ENCODE results near the gene LRCH1. TPM values are rescaled to one million over a fixed set of nuclear protein-coding genes. Genes with fewer than 3 reads are reported as not detected.

Gene LRCH1
- total RNA-seq, 1 experiment from 2014 or later, result 11.7 TPM

GRCh38 chr13:46738055-46738454, 185.1 kb downstream of the LRCH1 start:
- no peak for DNase-seq
- no peak overlapping the region for H3K4me3 Mint-ChIP-seq (ENCODE audit: low read depth, unreplicated experiment)
- BruUV-seq (replicated peaks), result no TSS peak
- no peaks in the 10 kb centered on the region for H3K9me3 Mint-ChIP-seq (ENCODE audit: low read depth, unreplicated experiment)
- H3K36me3 Mint-ChIP-seq (ENCODE audit: insufficient read depth, unreplicated experiment), result no peaks in the 10 kb centered on the region
- H3K4me1 Mint-ChIP-seq (ENCODE audit: low read depth, unreplicated experiment), result no peaks in the 10 kb centered on the region
- no peak for TF ChIP-seq CTCF (IDR thresholded peaks at IDR 0.05; ENCODE audit: unreplicated experiment)
- H3K27me3 Mint-ChIP-seq (ENCODE audit: unreplicated experiment), result no peaks in the 10 kb centered on the region
- no peak overlapping the region for H3K27ac Mint-ChIP-seq (ENCODE audit: unreplicated experiment)
- intact Hi-C loops (cut with micrococcal nuclease; ENCODE audit: unreplicated experiment), result no loop called here
- CTCF ChIA-PET, result no interaction called here

- Mint-ChIP-seq H3K4me1 (ENCODE audit: low read depth, unreplicated experiment) (no peaks in the 10 kb centered on the region), H3K4me3 (ENCODE audit: low read depth, unreplicated experiment) (no peak overlapping the region), H3K9me3 (ENCODE audit: low read depth, unreplicated experiment) (no peaks in the 10 kb centered on the region), H3K36me3 (ENCODE audit: insufficient read depth, unreplicated experiment) (no peaks in the 10 kb centered on the region), H3K27me3 (ENCODE audit: unreplicated experiment) (no peaks in the 10 kb centered on the region), H3K27ac (ENCODE audit: unreplicated experiment) (no peak overlapping the region)
- DNase-seq, result no peak
- intact Hi-C loops (cut with micrococcal nuclease; ENCODE audit: unreplicated experiment), result no loop called here
- CTCF ChIA-PET, result no interaction called here
- BruUV-seq (replicated peaks), result no TSS peak
- TF ChIP-seq CTCF (IDR thresholded peaks at IDR 0.05; ENCODE audit: unreplicated experiment), result no peak
Observed at GRCh38 chr13:46738766-46739165, 185.8 kb downstream of the LRCH1 start.

- Mint-ChIP-seq H3K36me3 (ENCODE audit: insufficient read depth, unreplicated experiment) (no peaks in the 10 kb centered on the region), H3K27me3 (ENCODE audit: unreplicated experiment) (no peaks in the 10 kb centered on the region), H3K27ac (ENCODE audit: unreplicated experiment) (no peak overlapping the region), H3K4me3 (ENCODE audit: low read depth, unreplicated experiment) (no peak overlapping the region), H3K9me3 (ENCODE audit: low read depth, unreplicated experiment) (no peaks in the 10 kb centered on the region), H3K4me1 (ENCODE audit: low read depth, unreplicated experiment) (no peaks in the 10 kb centered on the region)
- intact Hi-C loops (cut with micrococcal nuclease; ENCODE audit: unreplicated experiment), result no loop called here
- no peak for DNase-seq
- no peak for TF ChIP-seq CTCF (IDR thresholded peaks at IDR 0.05; ENCODE audit: unreplicated experiment)
- BruUV-seq (replicated peaks), result no TSS peak
- CTCF ChIA-PET, result no interaction called here
Observed at GRCh38 chr13:46739447-46740098, 186.6 kb downstream of the LRCH1 start.

GRCh38 chr13:46743191-46743590, 190.2 kb downstream of the LRCH1 start:
- Mint-ChIP-seq H3K27ac (ENCODE audit: unreplicated experiment) (no peak overlapping the region), H3K4me1 (ENCODE audit: low read depth, unreplicated experiment) (no peaks in the 10 kb centered on the region), H3K36me3 (ENCODE audit: insufficient read depth, unreplicated experiment) (peaks cover 4% of the 10 kb centered on the region), H3K9me3 (ENCODE audit: low read depth, unreplicated experiment) (no peaks in the 10 kb centered on the region), H3K4me3 (ENCODE audit: low read depth, unreplicated experiment) (no peak overlapping the region), H3K27me3 (ENCODE audit: unreplicated experiment) (no peaks in the 10 kb centered on the region)
- no peak for TF ChIP-seq CTCF (IDR thresholded peaks at IDR 0.05; ENCODE audit: unreplicated experiment)
- CTCF ChIA-PET, result no interaction called here
- DNase-seq, result no peak
- intact Hi-C loops (cut with micrococcal nuclease; ENCODE audit: unreplicated experiment), result no loop called here
- no TSS peak for BruUV-seq (replicated peaks)
